Posterior cingulate gyrus (tissue), 11 donors: Measurements from ENCODE around the gene CHRNB4.

Experiments used
- DNase-seq, 10 donors: peaks; one replicate each; pipeline versions ENCODE4 v3.0.0 to v3.0.0-alpha.2; 2020 to 2021; ENCODE audit warnings: mixed read lengths in 3 of 10
- intact Hi-C: fragments of 100-400 bp; cut with DNase I; formaldehyde crosslinking; loops from one replicate; pipeline ENCODE4 v1.15.1; 2023

Gene CHRNB4

GRCh38 chr15:78635346-78635745 is 5.7 kb downstream of the CHRNB4 start:
- intact Hi-C loops = no loop called here
- DNase-seq = peak in 1 of 10 donors; percentile 59

GRCh38 chr15:78634210-78635145 is 6.5 kb downstream of the CHRNB4 start:
- intact Hi-C loops = no loop called here

GRCh38 chr15:78633348-78633747 is 7.7 kb downstream of the CHRNB4 start:
- DNase-seq = no peak
- intact Hi-C loops = no loop called here

More at GRCh38 chr15:78634210-78635145, 6.5 kb downstream of the CHRNB4 start:
- DNase-seq = peak in 1 of 10 donors; percentile 53

GRCh38 chr15:78630886-78631633 is 9.9 kb downstream of the CHRNB4 start:
- intact Hi-C loops = no loop called here

GRCh38 chr15:78629716-78630065 is 11.3 kb downstream of the CHRNB4 start:
- intact Hi-C loops = no loop called here
- peak in 1 of 10 donors; percentile 62 for DNase-seq

More at GRCh38 chr15:78630886-78631633, 9.9 kb downstream of the CHRNB4 start:
- peak in 1 of 10 donors; percentile 43 for DNase-seq

GRCh38 chr15:78629031-78629715 is 11.8 kb downstream of the CHRNB4 start:
- DNase-seq = peak in 1 of 10 donors; percentile 73
- intact Hi-C loops = no loop called here

- intact Hi-C loops = no loop called here
- DNase-seq = no peak
Observed at GRCh38 chr15:78628227-78628626, 12.8 kb downstream of the CHRNB4 start.

GRCh38 chr15:78627348-78627747 is 13.7 kb downstream of the CHRNB4 start:
- no peak for DNase-seq
- intact Hi-C loops = no loop called here

GRCh38 chr15:78626381-78626995 is 14.5 kb downstream of the CHRNB4 start:
- intact Hi-C loops = no loop called here
- DNase-seq = no peak

- DNase-seq = no peak
- intact Hi-C loops = no loop called here
Observed at GRCh38 chr15:78625606-78626280, 15.3 kb downstream of the CHRNB4 start.

GRCh38 chr15:78624651-78625590 is 16.1 kb downstream of the CHRNB4 start:
- intact Hi-C loops = no loop called here
- DNase-seq = no peak

GRCh38 chr15:78623786-78624497 is 17.1 kb downstream of the CHRNB4 start:
- intact Hi-C loops = no loop called here
- DNase-seq = no peak

- no peak for DNase-seq
- intact Hi-C loops = no loop called here
Observed at GRCh38 chr15:78621810-78622402, 19.1 kb downstream of the CHRNB4 start.

- intact Hi-C loops = no loop called here
- peak in 1 of 10 donors; percentile 74 for DNase-seq
Observed at GRCh38 chr15:78620527-78621421, 20.2 kb downstream of the CHRNB4 start, which contains the start of gene CHRNA3. CHRNA3 (minus strand) TSS chr15:78620996; CDS start chr15:78620794, 202 bp downstream.

GRCh38 chr15:78620021-78620526 is 20.9 kb downstream of the CHRNB4 start:
- intact Hi-C loops = no loop called here

More at GRCh38 chr15:78620021-78620526, 20.9 kb downstream of the CHRNB4 start:
- peak in 1 of 10 donors; percentile 81 for DNase-seq
